Measurements from ENCODE around the gene TTLL8. TPM values are rescaled to one million over a fixed set of nuclear protein-coding genes. Genes with fewer than 3 reads are reported as not detected.

Gene TTLL8
- total RNA-seq, 2 experiments from 2014 or later = not detected

- ATAC-seq = no peak
- peaks cover 9% of the 10 kb centered on the region for H3K4me1 Mint-ChIP-seq (ENCODE audit: low read depth)
- DNase-seq = no peak
- intact Hi-C loops (cut with micrococcal nuclease) = no loop called here
- CTCF ChIA-PET = no interaction called here
- H3K27me3 Mint-ChIP-seq = peaks cover 19% of the 10 kb centered on the region
- POLR2A ChIA-PET = interaction anchor here (0.9 kb wide), 1 partner anchor 11 kb away, joined by 3 read pairs; no protein-coding TSS in a partner anchor
- no peak overlapping the region for H3K27ac Mint-ChIP-seq
- H3K9me3 Mint-ChIP-seq = no peaks in the 10 kb centered on the region
- no peak for TF ChIP-seq CTCF (IDR thresholded peaks at IDR 0.05)
- no peaks in the 10 kb centered on the region for H3K36me3 Mint-ChIP-seq (ENCODE audit: low read depth)
- H3K4me3 Mint-ChIP-seq = no peak overlapping the region
Observed at GRCh38 chr22:50045211-50046018, 12.7 kb downstream of the TTLL8 start.

GRCh38 chr22:50044485-50045118, 13.5 kb downstream of the TTLL8 start:
- H3K27me3 Mint-ChIP-seq = peaks cover 19% of the 10 kb centered on the region
- no peaks in the 10 kb centered on the region for H3K9me3 Mint-ChIP-seq
- ATAC-seq (peak; percentile 76), DNase-seq (peak; percentile 49)
- no peak overlapping the region for H3K4me3 Mint-ChIP-seq
- intact Hi-C loops (cut with micrococcal nuclease) = no loop called here
- no peak overlapping the region for H3K27ac Mint-ChIP-seq
- no peaks in the 10 kb centered on the region for H3K36me3 Mint-ChIP-seq (ENCODE audit: low read depth)
- CTCF ChIA-PET = interaction anchor here (0.7 to 0.9 kb wide), 2 partner anchors 14 to 85 kb away, joined by 3 to 4 read pairs; no protein-coding TSS in a partner anchor
- POLR2A ChIA-PET = interaction anchor here (0.9 kb wide), 1 partner anchor 12 kb away, joined by 3 read pairs; no protein-coding TSS in a partner anchor
- H3K4me1 Mint-ChIP-seq (ENCODE audit: low read depth) = peaks cover 9% of the 10 kb centered on the region
- no peak for TF ChIP-seq CTCF (IDR thresholded peaks at IDR 0.05)

GRCh38 chr22:50041361-50042065, 16.6 kb downstream of the TTLL8 start:
- H3K36me3 Mint-ChIP-seq (ENCODE audit: low read depth) = no peaks in the 10 kb centered on the region
- intact Hi-C loops (cut with micrococcal nuclease) = no loop called here
- H3K27me3 Mint-ChIP-seq = peaks cover 19% of the 10 kb centered on the region
- TF ChIP-seq CTCF (IDR thresholded peaks at IDR 0.05) = no peak
- DNase-seq (no peak), ATAC-seq (no peak)
- no peak overlapping the region for H3K27ac Mint-ChIP-seq
- H3K4me1 Mint-ChIP-seq (ENCODE audit: low read depth) = peaks cover 9% of the 10 kb centered on the region
- H3K4me3 Mint-ChIP-seq = no peak overlapping the region
- ChIA-PET POLR2A (interaction anchor here (0.6 kb wide), 1 partner anchor 39 kb away, joined by 3 read pairs; no protein-coding TSS in a partner anchor), CTCF (interaction anchor here (0.9 kb wide), 1 partner anchor 11 kb away, joined by 4 read pairs; no protein-coding TSS in a partner anchor)
- H3K9me3 Mint-ChIP-seq = peaks cover 7% of the 10 kb centered on the region

- ChIA-PET CTCF (no interaction called here), POLR2A (interaction anchor here (0.6 kb wide), 1 partner anchor 39 kb away, joined by 3 read pairs; no protein-coding TSS in a partner anchor)
- Mint-ChIP-seq H3K36me3 (ENCODE audit: low read depth) (no peaks in the 10 kb centered on the region), H3K27ac (no peak overlapping the region), H3K27me3 (peaks cover 19% of the 10 kb centered on the region), H3K9me3 (peaks cover 7% of the 10 kb centered on the region), H3K4me1 (ENCODE audit: low read depth) (peaks cover 9% of the 10 kb centered on the region), H3K4me3 (no peak overlapping the region)
- TF ChIP-seq CTCF (IDR thresholded peaks at IDR 0.05) = no peak
- ATAC-seq (no peak), DNase-seq (no peak)
- intact Hi-C loops (cut with micrococcal nuclease) = no loop called here
Observed at GRCh38 chr22:50040717-50041116, 17.4 kb downstream of the TTLL8 start.
